ENCODE data around the gene PRTFDC1.

DNA sequence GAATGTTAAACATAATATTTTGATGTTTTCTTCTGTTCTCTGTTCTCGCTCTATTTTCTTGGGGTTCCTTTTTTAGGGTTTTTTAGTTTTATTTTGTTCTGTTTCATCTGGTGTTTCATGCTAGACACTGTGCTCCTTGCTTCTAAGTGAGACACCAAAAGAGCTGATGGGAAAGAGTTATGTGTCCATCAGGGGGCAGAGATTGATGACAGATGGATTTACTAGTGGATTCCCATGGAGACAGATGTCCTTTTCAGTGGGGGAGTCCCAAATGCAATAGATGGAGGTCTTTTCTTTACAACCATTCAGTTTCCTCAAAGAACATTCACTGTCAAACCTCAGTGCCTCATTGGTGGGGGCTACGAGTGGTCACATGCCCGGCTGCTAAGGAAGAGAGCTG lies 34.9 kb downstream of the PRTFDC1 start:
- no peak for TF ChIP-seq SIN3A (IDR thresholded peaks at IDR 0.05; ENCODE audit: borderline replicate concordance, insufficient read depth, low read length)
- no peak for TF ChIP-seq POLR2AphosphoS5 (IDR thresholded peaks at IDR 0.05; ENCODE audit: low read depth, low read length)
- TF ChIP-seq TAF1 (IDR thresholded peaks at IDR 0.05; ENCODE audit: borderline replicate concordance, insufficient read depth, low read length), result no peak
- TF ChIP-seq, protein P1, sequence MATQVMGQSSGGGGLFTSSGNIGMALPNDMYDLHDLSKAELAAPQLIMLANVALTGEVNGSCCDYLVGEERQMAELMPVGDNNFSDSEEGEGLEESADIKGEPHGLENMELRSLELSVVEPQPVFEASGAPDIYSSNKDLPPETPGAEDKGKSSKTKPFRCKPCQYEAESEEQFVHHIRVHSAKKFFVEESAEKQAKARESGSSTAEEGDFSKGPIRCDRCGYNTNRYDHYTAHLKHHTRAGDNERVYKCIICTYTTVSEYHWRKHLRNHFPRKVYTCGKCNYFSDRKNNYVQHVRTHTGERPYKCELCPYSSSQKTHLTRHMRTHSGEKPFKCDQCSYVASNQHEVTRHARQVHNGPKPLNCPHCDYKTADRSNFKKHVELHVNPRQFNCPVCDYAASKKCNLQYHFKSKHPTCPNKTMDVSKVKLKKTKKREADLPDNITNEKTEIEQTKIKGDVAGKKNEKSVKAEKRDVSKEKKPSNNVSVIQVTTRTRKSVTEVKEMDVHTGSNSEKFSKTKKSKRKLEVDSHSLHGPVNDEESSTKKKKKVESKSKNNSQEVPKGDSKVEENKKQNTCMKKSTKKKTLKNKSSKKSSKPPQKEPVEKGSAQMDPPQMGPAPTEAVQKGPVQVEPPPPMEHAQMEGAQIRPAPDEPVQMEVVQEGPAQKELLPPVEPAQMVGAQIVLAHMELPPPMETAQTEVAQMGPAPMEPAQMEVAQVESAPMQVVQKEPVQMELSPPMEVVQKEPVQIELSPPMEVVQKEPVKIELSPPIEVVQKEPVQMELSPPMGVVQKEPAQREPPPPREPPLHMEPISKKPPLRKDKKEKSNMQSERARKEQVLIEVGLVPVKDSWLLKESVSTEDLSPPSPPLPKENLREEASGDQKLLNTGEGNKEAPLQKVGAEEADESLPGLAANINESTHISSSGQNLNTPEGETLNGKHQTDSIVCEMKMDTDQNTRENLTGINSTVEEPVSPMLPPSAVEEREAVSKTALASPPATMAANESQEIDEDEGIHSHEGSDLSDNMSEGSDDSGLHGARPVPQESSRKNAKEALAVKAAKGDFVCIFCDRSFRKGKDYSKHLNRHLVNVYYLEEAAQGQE (IDR thresholded peaks at IDR 0.05; ENCODE audit: insufficient read depth in 1 of 2, low read depth in 2 of 2, low read length in 2 of 2), result no peak
- TF ChIP-seq FOXP2 (optimal IDR thresholded peaks at IDR 0.05; ENCODE audit: borderline replicate concordance, extremely low read depth, extremely low read length, insufficient read depth), result no peak
